RWPE1 (cell line): ENCODE measurements around the gene AAMP.
A peak's percentile ranks its signal among the peaks of the same experiment; 100 is the strongest.

ENCODE experiments used
- CTCF ChIA-PET: fragments of 350-600 bp; sonication (Branson Sonifier 250); formaldehyde crosslinking; extraction: SDS; loops from one replicate; lab custom pipeline; 2021; lab: Yijun Ruan, JAX
- POLR2A ChIA-PET: fragments of 400-600 bp; formaldehyde crosslinking; extraction: SDS; loops from one replicate; lab custom pipeline; 2020; ENCODE audit warnings: antibody characterized with exemption; ENCODE audit not compliant: low non-redundant PET; lab: Yijun Ruan, JAX
- DNase-seq: peaks from one replicate; pipeline ENCODE4 v3.0.0; 2012; ENCODE audit warnings: low spot score
- H3K27ac ChIP-seq: fragments of 450-650 bp; 2 replicates; pipeline ENCODE4 v1.5.1; 2017
- CTCF ChIP-seq: fragments of 450-650 bp; conservative IDR thresholded peaks from 2 replicates; pipeline ENCODE4 v1.5.1; 2017; ENCODE audit warnings: low read depth, mild to moderate bottlenecking

AAMP gene

GRCh38 chr2:218263817-218264641, 5.9 kb downstream of the AAMP start:
- no peak for TF ChIP-seq CTCF
- CTCF ChIA-PET, result no interaction called here
- POLR2A ChIA-PET, result no interaction called here
- DNase-seq, result no peak
- peak overlapping the region; percentile 33 for H3K27ac ChIP-seq

- no peak for TF ChIP-seq CTCF
- H3K27ac ChIP-seq, result peak overlapping the region; percentile 33
- no peak for DNase-seq
- ChIA-PET CTCF (no interaction called here), POLR2A (no interaction called here)
Observed at GRCh38 chr2:218262631-218263586, 7.0 kb downstream of the AAMP start.

DNA sequence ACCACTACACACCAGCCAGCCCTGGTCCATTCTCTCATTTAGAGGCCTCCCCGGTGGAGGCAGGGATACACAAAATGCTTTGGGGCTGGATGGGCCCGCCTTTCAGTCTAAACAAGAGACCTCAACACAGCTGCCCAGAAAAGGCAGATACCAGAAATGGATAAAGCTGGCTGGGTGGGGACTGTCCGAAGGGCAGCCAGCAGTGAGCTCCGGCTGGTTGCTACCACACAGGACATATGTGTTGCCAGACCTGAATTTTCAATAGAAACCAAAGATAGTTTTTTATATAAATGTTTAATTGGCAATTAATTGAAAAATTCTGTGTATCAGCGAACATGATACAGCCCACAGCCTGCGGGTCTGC, 7.7 kb downstream of the AAMP start:
- no peak for DNase-seq
- POLR2A ChIA-PET, result no interaction called here
- TF ChIP-seq CTCF, result no peak
- H3K27ac ChIP-seq, result peak overlapping the region; percentile 33
- CTCF ChIA-PET, result no interaction called here

GRCh38 chr2:218261423-218262236, 8.3 kb downstream of the AAMP start:
- no peak for DNase-seq
- H3K27ac ChIP-seq, result peak overlapping the region; percentile 33
- ChIA-PET POLR2A (no interaction called here), CTCF (interaction anchor here (0.7 kb wide), 1 partner anchor 8 kb away, joined by 3 read pairs; the partner anchor contains the start of gene AAMP)
- no peak for TF ChIP-seq CTCF

DNA sequence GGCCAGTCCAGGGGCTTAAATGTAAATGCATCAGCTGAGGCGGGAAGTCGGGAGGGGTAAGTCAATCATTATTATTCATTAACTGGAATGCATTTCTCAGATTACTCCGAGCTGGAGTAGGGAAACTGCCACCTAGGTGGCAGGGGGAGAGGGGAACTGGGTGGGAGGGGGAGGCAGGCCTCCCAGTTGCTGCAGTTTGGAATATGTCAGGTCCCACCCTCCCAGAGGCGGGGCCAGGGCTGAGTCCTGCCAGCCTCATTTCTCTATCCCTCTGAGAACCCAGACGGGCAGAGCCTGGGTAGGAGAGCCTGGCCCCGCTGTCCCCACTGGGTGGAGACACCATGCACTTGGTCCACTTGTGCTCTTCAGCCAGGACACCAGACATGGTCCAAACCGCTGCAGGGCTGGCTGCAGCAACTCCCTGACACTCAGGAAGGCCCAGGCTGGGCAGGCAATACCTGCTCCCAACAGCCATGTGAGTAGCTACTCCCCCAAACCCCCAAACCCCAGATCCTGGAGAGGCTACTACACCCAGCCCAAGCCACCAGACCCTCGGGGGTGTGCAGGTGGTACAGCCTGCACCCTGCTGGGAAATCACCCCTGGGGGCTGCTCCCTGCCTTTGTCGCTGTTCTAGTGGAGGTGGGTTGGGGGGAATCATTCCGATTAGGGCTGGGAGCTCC, 9.1 kb downstream of the AAMP start, which contains the start of gene GPBAR1:
Gene GPBAR1, plus strand, starts transcription at position 274 of the 681 bp plus-strand sequence. CDS start 1,710 bp downstream, outside the sequence.
- POLR2A ChIA-PET, result no interaction called here
- peak within 1 kb of the TSS; percentile 52 for H3K27ac ChIP-seq
- no peak for TF ChIP-seq CTCF
- no peak for DNase-seq
- CTCF ChIA-PET, result interaction anchor here (0.7 kb wide), 1 partner anchor 9 kb away, joined by 3 read pairs; the partner anchor contains the start of gene AAMP
